Panc1 (cell line): Measurements from ENCODE around the gene PTPRH.

Source experiments
- POLR2AphosphoS5 ChIP-seq: IDR thresholded peaks from 2 replicates; pipeline ENCODE4 v1.6.1; 2012; ENCODE audit warnings: mild to moderate bottlenecking, low read depth, low read length, moderate library complexity
- SIN3A ChIP-seq: IDR thresholded peaks from 2 replicates; pipeline ENCODE4 v1.6.1; 2012; ENCODE audit warnings: low read depth, mild to moderate bottlenecking, low read length, moderate library complexity, borderline replicate concordance; ENCODE audit not compliant: insufficient read depth
- TCF7L2 ChIP-seq: IDR thresholded peaks from 2 replicates; pipeline ENCODE4 v1.6.1; 2011; ENCODE audit warnings: mild to moderate bottlenecking, low read depth, low read length, inconsistent platforms
- TF ChIP-seq, protein P1 (sequence below): fragments of 450-650 bp; IDR thresholded peaks from 2 replicates; pipeline ENCODE4 v1.5.1; 2017; ENCODE audit warnings: mild to moderate bottlenecking
- TF ChIP-seq, protein P2 (sequence below), 2 experiments: IDR thresholded peaks; 2 replicates each; pipeline ENCODE4 v1.6.1; 2011 to 2012; ENCODE audit warnings: low read depth in 2 of 2, control low read depth in 1 of 2, low read length in 1 of 2, mild to moderate bottlenecking in 1 of 2, moderate library complexity in 1 of 2; ENCODE audit not compliant: insufficient read depth in 1 of 2

DNA sequence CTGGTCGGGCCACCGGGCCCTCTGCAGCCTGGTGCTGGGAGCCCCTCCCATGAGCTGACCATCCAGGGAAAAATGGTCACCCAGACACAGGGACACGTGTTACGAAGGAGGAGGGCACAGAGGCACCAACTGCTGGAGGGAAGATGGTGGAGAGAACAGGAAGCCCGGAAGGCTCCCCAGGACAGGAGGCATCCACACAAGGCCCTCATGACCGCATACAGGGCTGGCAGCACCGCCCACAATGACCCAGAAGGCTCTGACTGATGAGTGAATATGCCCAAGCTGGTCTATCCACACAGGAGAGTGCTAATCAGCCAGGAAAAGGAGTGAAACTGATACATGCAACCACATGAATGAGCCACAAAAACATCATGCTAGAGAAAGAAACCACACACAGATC, 33.2 kb upstream of the PTPRH start:
- TF ChIP-seq TCF7L2 (no peak), POLR2AphosphoS5 (no peak), SIN3A (no peak)
- TF ChIP-seq, protein P1, sequence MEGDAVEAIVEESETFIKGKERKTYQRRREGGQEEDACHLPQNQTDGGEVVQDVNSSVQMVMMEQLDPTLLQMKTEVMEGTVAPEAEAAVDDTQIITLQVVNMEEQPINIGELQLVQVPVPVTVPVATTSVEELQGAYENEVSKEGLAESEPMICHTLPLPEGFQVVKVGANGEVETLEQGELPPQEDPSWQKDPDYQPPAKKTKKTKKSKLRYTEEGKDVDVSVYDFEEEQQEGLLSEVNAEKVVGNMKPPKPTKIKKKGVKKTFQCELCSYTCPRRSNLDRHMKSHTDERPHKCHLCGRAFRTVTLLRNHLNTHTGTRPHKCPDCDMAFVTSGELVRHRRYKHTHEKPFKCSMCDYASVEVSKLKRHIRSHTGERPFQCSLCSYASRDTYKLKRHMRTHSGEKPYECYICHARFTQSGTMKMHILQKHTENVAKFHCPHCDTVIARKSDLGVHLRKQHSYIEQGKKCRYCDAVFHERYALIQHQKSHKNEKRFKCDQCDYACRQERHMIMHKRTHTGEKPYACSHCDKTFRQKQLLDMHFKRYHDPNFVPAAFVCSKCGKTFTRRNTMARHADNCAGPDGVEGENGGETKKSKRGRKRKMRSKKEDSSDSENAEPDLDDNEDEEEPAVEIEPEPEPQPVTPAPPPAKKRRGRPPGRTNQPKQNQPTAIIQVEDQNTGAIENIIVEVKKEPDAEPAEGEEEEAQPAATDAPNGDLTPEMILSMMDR = no peak
- TF ChIP-seq, protein P2, sequence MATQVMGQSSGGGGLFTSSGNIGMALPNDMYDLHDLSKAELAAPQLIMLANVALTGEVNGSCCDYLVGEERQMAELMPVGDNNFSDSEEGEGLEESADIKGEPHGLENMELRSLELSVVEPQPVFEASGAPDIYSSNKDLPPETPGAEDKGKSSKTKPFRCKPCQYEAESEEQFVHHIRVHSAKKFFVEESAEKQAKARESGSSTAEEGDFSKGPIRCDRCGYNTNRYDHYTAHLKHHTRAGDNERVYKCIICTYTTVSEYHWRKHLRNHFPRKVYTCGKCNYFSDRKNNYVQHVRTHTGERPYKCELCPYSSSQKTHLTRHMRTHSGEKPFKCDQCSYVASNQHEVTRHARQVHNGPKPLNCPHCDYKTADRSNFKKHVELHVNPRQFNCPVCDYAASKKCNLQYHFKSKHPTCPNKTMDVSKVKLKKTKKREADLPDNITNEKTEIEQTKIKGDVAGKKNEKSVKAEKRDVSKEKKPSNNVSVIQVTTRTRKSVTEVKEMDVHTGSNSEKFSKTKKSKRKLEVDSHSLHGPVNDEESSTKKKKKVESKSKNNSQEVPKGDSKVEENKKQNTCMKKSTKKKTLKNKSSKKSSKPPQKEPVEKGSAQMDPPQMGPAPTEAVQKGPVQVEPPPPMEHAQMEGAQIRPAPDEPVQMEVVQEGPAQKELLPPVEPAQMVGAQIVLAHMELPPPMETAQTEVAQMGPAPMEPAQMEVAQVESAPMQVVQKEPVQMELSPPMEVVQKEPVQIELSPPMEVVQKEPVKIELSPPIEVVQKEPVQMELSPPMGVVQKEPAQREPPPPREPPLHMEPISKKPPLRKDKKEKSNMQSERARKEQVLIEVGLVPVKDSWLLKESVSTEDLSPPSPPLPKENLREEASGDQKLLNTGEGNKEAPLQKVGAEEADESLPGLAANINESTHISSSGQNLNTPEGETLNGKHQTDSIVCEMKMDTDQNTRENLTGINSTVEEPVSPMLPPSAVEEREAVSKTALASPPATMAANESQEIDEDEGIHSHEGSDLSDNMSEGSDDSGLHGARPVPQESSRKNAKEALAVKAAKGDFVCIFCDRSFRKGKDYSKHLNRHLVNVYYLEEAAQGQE (IDR thresholded peaks at IDR 0.05; ENCODE audit: insufficient read depth in 1 of 2, low read depth in 2 of 2, low read length in 1 of 2) = no peak
